ENCODE results near the gene KRTAP10-12. TPM values are rescaled to one million over a fixed set of nuclear protein-coding genes. Genes with fewer than 3 reads are reported as not detected.

Gene KRTAP10-12
- total and polyA plus RNA-seq, 2 donors from 2014 or later: not detected

GRCh38 chr21:44711327-44712202 lies 14.6 kb downstream of the KRTAP10-12 start, which contains the start of gene TSPEAR:
TSPEAR (minus strand) TSS chr21:44711572; CDS start chr21:44711514, 58 bp downstream.
- no peak for FAIRE-seq
- peak in 3 of 5 donors; percentile 35 to 66 (median 56) for DNase-seq
- H3K4me3 ChIP-seq (ENCODE audit: low read length in 3 of 3): no peak within 1 kb of the TSS

GRCh38 chr21:44712203-44713028 lies 15.4 kb downstream of the KRTAP10-12 start:
- Histone ChIP-seq H3K4me3 (ENCODE audit: low read length in 3 of 3) (no peak overlapping the region), H3K36me3 (ENCODE audit: control insufficient read depth in 2 of 3, insufficient read depth in 3 of 3, low read length in 3 of 3) (no peaks in the 10 kb centered on the region), H3K27ac (ENCODE audit: low read depth in 2 of 2, low read length in 2 of 2) (no peak overlapping the region), H3K9ac (ENCODE audit: low read length in 3 of 3) (no peak overlapping the region), H3K9me3 (ENCODE audit: control insufficient read depth in 2 of 3, insufficient read depth in 1 of 3, low read length in 3 of 3) (no peaks in the 10 kb centered on the region), H3K4me1 (ENCODE audit: control insufficient read depth in 2 of 3, insufficient read depth in 2 of 3, low read depth in 1 of 3, low read length in 3 of 3) (no peaks in the 10 kb centered on the region), H3K27me3 (ENCODE audit: control insufficient read depth, insufficient read depth, low read length) (peaks cover 29% of the 10 kb centered on the region)
- TF ChIP-seq CTCF (IDR thresholded peaks at IDR 0.05; ENCODE audit: borderline replicate concordance, extremely low read depth, insufficient read depth): no peak
- FAIRE-seq: no peak
- peak in 2 of 5 donors; percentile 9 to 34 for DNase-seq
- intact Hi-C loops (cut with DNase I): no loop called here

More at GRCh38 chr21:44711327-44712202, 14.6 kb downstream of the KRTAP10-12 start, which contains the start of gene TSPEAR:
- Histone ChIP-seq H3K27me3 (ENCODE audit: control insufficient read depth, insufficient read depth, low read length) (peaks cover 29% of the 10 kb centered on the region), H3K9ac (ENCODE audit: low read length in 3 of 3) (no peak within 1 kb of the TSS), H3K36me3 (ENCODE audit: control insufficient read depth in 2 of 3, insufficient read depth in 3 of 3, low read length in 3 of 3) (no peaks in the 10 kb centered on the region), H3K27ac (ENCODE audit: low read depth in 2 of 2, low read length in 2 of 2) (no peak within 1 kb of the TSS), H3K9me3 (ENCODE audit: control insufficient read depth in 2 of 3, insufficient read depth in 1 of 3, low read length in 3 of 3) (no peaks in the 10 kb centered on the region), H3K4me1 (ENCODE audit: control insufficient read depth in 2 of 3, insufficient read depth in 2 of 3, low read depth in 1 of 3, low read length in 3 of 3) (no peaks in the 10 kb centered on the region)
- no peak for TF ChIP-seq CTCF (IDR thresholded peaks at IDR 0.05; ENCODE audit: borderline replicate concordance, extremely low read depth, insufficient read depth)
- intact Hi-C loops (cut with DNase I): no loop called here

- intact Hi-C loops (cut with DNase I): no loop called here
- Histone ChIP-seq H3K4me3 (ENCODE audit: low read length in 3 of 3) (no peak overlapping the region), H3K4me1 (ENCODE audit: control insufficient read depth in 2 of 3, insufficient read depth in 2 of 3, low read depth in 1 of 3, low read length in 3 of 3) (no peaks in the 10 kb centered on the region), H3K36me3 (ENCODE audit: control insufficient read depth in 2 of 3, insufficient read depth in 3 of 3, low read length in 3 of 3) (no peaks in the 10 kb centered on the region), H3K27ac (ENCODE audit: low read depth in 2 of 2, low read length in 2 of 2) (no peak overlapping the region), H3K27me3 (ENCODE audit: control insufficient read depth, insufficient read depth, low read length) (peaks cover 29% of the 10 kb centered on the region), H3K9ac (ENCODE audit: low read length in 3 of 3) (no peak overlapping the region), H3K9me3 (ENCODE audit: control insufficient read depth in 2 of 3, insufficient read depth in 1 of 3, low read length in 3 of 3) (no peaks in the 10 kb centered on the region)
- TF ChIP-seq CTCF (IDR thresholded peaks at IDR 0.05; ENCODE audit: borderline replicate concordance, extremely low read depth, insufficient read depth): no peak
- DNase-seq (peak in 2 of 5 donors; percentile 4 to 39), FAIRE-seq (no peak)
Measured at GRCh38 chr21:44713130-44713529, 16.2 kb downstream of the KRTAP10-12 start.

All from kidney (tissue), 14 donors.